Neutrophil (primary cell): Measurements from ENCODE around the gene SEC22C.

Experiments used
- H3K27ac ChIP-seq: fragments of 200-600 bp; sonication (generic); 2 replicates; pipeline ENCODE4 v1.5.1; 2016; ENCODE audit warnings: mild to moderate bottlenecking, moderate library complexity
- H3K27me3 ChIP-seq: fragments of 200-600 bp; sonication (generic); 2 replicates; pipeline ENCODE4 v1.6.0; 2016; ENCODE audit warnings: mild to moderate bottlenecking
- H3K36me3 ChIP-seq: fragments of 200-600 bp; sonication (generic); 2 replicates; pipeline ENCODE4 v1.5.1; 2017
- H3K4me1 ChIP-seq, 2 experiments: fragments of 200-600 bp in 1 of 2; sonication (generic) in 1 of 2; 1 replicate in 1 of 2; 2 replicates in 1 of 2; pipeline versions ENCODE4 v1.5.1 to v1.6.1; 2013 to 2016; ENCODE audit warnings: low read depth in 1 of 2, low read length in 1 of 2, mild to moderate bottlenecking in 1 of 2, moderate library complexity in 1 of 2; ENCODE audit not compliant: control insufficient read depth in 1 of 2, insufficient read depth in 1 of 2
- H3K4me3 ChIP-seq, 2 experiments: fragments of 200-600 bp in 1 of 2; sonication (generic) in 1 of 2; 1 replicate in 1 of 2; 2 replicates in 1 of 2; pipeline ENCODE4 v1.5.1; 2013 to 2016; ENCODE audit warnings: low read depth in 1 of 2, low read length in 1 of 2, mild to moderate bottlenecking in 1 of 2, moderate library complexity in 1 of 2
- H3K9me3 ChIP-seq: fragments of 200-600 bp; sonication (generic); 2 replicates; pipeline ENCODE4 v1.5.1; 2016
- TF ChIP-seq, protein P1 (sequence below): fragments of 200-600 bp; sonication (generic); IDR thresholded peaks from 2 replicates; pipeline ENCODE4 v1.5.1; 2016; ENCODE audit warnings: antibody characterized with exemption

Gene SEC22C

DNA sequence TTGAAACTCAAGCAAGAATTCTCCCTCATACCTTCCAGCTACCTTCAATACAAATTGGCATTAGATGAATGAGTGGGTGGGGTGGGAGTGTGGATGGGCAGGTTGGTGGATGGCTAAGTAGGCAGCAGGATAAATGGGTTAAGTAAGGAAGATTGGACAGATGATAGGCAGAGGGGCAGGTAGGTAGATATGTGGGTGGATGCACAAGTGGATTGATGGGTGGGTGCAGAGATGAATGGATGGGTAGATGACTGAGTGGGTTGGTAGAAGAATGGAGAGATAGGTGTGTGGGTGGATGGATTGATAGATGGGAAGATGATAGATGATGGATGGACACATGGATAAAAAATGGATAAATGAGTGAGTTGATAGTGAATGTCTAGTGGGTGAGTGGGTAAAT is 51.7 kb downstream of the SEC22C start:
- H3K27ac ChIP-seq: peak overlapping the region; percentile 3
- H3K4me1 ChIP-seq: peaks cover 18 to 42% of the 10 kb centered on the region in 2 experiments
- no peaks in the 10 kb centered on the region for H3K27me3 ChIP-seq
- H3K9me3 ChIP-seq: no peaks in the 10 kb centered on the region
- H3K36me3 ChIP-seq: no peaks in the 10 kb centered on the region
- TF ChIP-seq, protein P1, sequence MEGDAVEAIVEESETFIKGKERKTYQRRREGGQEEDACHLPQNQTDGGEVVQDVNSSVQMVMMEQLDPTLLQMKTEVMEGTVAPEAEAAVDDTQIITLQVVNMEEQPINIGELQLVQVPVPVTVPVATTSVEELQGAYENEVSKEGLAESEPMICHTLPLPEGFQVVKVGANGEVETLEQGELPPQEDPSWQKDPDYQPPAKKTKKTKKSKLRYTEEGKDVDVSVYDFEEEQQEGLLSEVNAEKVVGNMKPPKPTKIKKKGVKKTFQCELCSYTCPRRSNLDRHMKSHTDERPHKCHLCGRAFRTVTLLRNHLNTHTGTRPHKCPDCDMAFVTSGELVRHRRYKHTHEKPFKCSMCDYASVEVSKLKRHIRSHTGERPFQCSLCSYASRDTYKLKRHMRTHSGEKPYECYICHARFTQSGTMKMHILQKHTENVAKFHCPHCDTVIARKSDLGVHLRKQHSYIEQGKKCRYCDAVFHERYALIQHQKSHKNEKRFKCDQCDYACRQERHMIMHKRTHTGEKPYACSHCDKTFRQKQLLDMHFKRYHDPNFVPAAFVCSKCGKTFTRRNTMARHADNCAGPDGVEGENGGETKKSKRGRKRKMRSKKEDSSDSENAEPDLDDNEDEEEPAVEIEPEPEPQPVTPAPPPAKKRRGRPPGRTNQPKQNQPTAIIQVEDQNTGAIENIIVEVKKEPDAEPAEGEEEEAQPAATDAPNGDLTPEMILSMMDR: no peak
- H3K4me3 ChIP-seq: peak overlapping the region in 1 of 2 experiments; percentile 17

DNA sequence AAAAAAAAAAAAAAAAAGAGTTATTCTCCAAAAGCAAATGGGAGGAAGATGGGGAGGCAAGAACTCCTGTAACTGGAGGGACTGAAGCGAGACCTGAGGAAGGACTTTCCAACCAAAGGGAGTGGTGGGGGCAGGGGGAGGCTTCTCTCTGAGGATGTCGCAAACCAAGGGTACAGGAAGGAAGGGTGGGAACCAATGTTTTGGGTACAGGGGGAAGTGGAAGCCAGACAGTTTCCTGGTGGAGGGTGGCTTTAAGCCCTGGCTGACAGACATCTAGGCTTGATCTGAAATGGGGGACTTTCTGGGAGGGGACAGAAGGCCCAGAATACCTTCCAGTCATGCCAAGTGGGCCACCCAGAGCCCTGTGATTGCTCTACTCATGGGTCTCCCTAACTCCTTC is 52.3 kb downstream of the SEC22C start:
- TF ChIP-seq, protein P1: no peak
- Histone ChIP-seq H3K27me3 (no peaks in the 10 kb centered on the region), H3K4me3 (peak overlapping the region in 1 of 2 experiments; percentile 17), H3K27ac (peak overlapping the region; percentile 3), H3K4me1 (peaks cover 18 to 48% of the 10 kb centered on the region in 2 experiments), H3K36me3 (no peaks in the 10 kb centered on the region), H3K9me3 (no peaks in the 10 kb centered on the region)

DNA sequence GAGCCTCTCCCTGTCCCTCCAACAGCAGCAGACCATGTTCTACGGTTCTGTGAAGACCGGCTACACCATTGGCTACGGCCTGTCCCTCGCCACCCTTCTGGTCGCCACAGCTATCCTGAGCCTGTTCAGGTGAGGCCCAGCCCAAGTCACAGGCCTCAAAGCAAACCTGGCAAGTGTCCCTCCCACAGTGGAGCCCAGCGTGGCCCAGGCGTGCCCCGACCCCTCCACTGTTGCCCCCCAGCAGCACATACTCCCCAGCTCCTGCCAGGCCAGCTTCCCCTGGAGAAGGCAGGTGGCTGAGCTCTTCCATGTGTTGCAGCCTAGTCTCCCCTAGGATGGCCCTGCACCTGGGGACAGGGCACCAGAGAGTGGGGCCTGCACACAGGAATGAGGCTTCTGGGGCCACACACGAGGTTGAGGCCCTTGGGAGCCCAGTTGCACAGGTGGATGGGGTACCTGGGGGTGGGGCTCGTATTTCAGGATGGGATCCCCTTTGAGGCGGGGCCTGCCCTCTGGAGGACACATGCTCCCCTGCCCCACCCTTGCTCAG is 54.3 kb downstream of the SEC22C start:
- Histone ChIP-seq H3K27me3 (no peaks in the 10 kb centered on the region), H3K9me3 (no peaks in the 10 kb centered on the region), H3K4me3 (no peak overlapping the region), H3K36me3 (no peaks in the 10 kb centered on the region), H3K4me1 (peaks cover 18 to 51% of the 10 kb centered on the region in 2 experiments), H3K27ac (no peak overlapping the region)
- TF ChIP-seq, protein P1: no peak

DNA sequence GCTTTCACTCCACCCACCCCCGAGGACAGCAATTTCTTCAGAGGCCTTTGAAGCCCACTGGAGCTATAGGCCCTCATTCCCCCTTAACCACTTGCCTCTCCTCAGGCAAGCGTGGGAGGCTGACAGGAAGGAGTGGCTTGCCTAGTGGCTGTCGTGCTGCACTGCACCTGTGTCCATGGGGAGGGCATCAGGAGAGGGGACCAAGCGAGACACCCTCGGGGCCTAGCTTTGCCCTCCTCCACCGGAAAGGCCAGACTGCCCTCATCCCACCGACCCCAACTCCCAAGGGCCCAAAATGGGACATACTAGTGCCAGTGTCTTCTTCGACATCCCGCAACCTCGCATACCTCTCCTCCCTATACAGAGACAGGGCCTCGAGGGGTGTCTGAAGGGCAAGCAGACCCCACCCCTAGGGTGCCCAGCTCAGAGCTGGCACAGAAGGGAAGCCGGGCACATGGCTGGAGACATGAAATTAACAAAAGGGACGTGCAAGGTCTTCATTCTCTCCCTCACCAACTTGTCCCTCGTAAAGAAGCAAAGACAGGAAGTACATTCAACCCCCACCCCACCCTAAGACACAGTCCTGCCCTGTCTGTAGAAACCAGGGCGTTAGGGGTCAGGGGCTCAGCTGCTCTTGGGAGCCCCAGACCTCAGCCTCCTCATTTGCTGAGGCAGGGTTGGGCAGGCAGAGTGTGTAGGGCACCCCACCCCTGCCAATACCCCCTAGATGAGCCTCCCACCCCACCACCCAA is 55.0 kb downstream of the SEC22C start:
- Histone ChIP-seq H3K4me1 (peaks cover 18 to 51% of the 10 kb centered on the region in 2 experiments), H3K27ac (no peak overlapping the region), H3K4me3 (no peak overlapping the region), H3K36me3 (no peaks in the 10 kb centered on the region), H3K9me3 (no peaks in the 10 kb centered on the region), H3K27me3 (no peaks in the 10 kb centered on the region)
- TF ChIP-seq, protein P1: no peak

DNA sequence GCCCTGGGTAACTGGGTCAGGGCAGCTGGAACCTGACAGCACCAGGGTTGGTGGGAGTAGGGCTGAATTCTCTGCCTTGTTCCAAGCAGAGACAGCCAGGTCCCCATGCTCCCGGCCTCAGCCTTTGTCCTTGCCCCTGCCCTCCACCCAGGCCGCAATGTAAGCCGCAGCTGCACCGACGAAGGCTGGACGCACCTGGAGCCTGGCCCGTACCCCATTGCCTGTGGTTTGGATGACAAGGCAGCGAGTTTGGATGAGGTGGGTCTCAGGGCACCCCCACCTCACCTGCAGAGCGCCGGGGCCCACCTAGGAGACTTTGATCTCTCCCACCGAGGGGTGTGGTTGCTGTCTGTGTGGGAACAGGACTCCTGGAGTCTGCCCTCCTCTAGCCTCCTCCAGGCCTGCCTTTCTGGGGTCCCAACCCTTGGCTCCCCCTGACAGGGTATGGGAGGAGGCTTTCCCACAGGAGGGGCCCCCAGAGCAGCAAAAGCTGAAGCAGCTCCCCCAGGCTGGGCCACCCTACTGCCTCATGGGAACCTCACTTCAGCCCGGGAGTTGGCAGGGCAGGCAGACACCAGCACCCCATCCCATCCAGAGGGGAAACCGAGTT is 55.9 kb downstream of the SEC22C start:
- H3K27me3 ChIP-seq: no peaks in the 10 kb centered on the region
- peaks cover 18 to 51% of the 10 kb centered on the region in 2 experiments for H3K4me1 ChIP-seq
- H3K36me3 ChIP-seq: no peaks in the 10 kb centered on the region
- H3K27ac ChIP-seq: no peak overlapping the region
- TF ChIP-seq, protein P1: no peak
- H3K4me3 ChIP-seq: no peak overlapping the region
- H3K9me3 ChIP-seq: no peaks in the 10 kb centered on the region
